ENCODE results near the gene CHD1. TPM values are rescaled to one million over a fixed set of nuclear protein-coding genes. Genes with fewer than 3 reads are reported as not detected.

Gene CHD1
- total RNA-seq, 4 donors from 2014 or later, result 39.8 to 70.6 (median 54.1) TPM

DNA sequence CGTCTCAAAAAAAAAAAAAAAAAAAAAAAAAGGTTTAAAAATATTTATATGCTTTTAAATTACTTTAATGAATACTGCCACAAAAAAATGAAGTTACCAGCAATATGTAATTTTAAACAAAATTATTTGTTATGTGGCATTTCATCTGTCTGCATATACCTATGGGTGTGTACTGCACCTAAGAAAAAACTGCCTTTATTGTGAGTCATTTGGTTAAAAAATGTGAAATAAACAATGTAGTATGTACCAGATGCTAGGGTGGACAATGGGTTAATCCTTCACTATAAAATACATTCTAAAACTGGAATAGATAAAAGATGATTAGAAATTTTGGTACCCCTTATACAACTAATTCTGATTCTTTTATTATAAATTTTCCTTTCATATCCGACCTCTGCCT, 12.3 kb downstream of the CHD1 start:
- Histone ChIP-seq H3K36me3 (peaks cover 17% of the 10 kb centered on the region), H3K4me3 (no peak overlapping the region), H3K27ac (no peak overlapping the region), H3K9me3 (no peaks in the 10 kb centered on the region), H3K27me3 (no peaks in the 10 kb centered on the region), H3K4me1 (no peaks in the 10 kb centered on the region)
- TF ChIP-seq POLR2A (IDR thresholded peaks at IDR 0.05) (no peak), POLR2AphosphoS5 (IDR thresholded peaks at IDR 0.05) (no peak), EP300 (IDR thresholded peaks at IDR 0.05) (no peak)
- TF ChIP-seq, protein P1, sequence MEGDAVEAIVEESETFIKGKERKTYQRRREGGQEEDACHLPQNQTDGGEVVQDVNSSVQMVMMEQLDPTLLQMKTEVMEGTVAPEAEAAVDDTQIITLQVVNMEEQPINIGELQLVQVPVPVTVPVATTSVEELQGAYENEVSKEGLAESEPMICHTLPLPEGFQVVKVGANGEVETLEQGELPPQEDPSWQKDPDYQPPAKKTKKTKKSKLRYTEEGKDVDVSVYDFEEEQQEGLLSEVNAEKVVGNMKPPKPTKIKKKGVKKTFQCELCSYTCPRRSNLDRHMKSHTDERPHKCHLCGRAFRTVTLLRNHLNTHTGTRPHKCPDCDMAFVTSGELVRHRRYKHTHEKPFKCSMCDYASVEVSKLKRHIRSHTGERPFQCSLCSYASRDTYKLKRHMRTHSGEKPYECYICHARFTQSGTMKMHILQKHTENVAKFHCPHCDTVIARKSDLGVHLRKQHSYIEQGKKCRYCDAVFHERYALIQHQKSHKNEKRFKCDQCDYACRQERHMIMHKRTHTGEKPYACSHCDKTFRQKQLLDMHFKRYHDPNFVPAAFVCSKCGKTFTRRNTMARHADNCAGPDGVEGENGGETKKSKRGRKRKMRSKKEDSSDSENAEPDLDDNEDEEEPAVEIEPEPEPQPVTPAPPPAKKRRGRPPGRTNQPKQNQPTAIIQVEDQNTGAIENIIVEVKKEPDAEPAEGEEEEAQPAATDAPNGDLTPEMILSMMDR (IDR thresholded peaks at IDR 0.05), result no peak
- no peak for DNase-seq (ENCODE audit: low spot score in 2 of 2)
- WGBS, result 61% methylated on average over 2 of the region's 2 CpGs

DNA sequence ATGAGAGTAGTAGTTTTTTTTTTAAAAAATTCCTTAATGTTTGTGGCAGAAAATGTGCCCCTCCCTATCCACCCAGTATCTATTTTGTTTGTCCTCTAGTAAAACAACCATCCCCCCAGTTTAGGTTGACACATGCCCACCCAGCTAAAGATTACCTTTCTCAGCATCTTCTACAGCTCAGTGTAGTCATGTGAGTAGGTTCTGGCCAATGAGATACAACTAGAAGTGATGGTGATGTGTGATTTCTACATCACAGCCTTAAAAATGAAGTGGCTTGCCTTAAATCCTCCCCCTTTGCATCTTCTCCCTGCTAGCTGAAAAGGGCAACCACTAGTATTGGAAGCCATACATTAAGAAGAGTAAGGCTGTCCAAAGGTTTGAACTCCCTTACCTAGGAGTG, 14.9 kb downstream of the CHD1 start:
- TF ChIP-seq POLR2AphosphoS5 (IDR thresholded peaks at IDR 0.05) (no peak), EP300 (IDR thresholded peaks at IDR 0.05) (no peak), POLR2A (IDR thresholded peaks at IDR 0.05) (no peak)
- TF ChIP-seq, protein P1 (IDR thresholded peaks at IDR 0.05), result no peak
- Histone ChIP-seq H3K27ac (no peak overlapping the region), H3K27me3 (no peaks in the 10 kb centered on the region), H3K4me3 (no peak overlapping the region), H3K4me1 (peaks cover 4% of the 10 kb centered on the region), H3K36me3 (peaks cover 6% of the 10 kb centered on the region), H3K9me3 (no peaks in the 10 kb centered on the region)
- DNase-seq (ENCODE audit: low spot score in 2 of 2), result no peak

DNA sequence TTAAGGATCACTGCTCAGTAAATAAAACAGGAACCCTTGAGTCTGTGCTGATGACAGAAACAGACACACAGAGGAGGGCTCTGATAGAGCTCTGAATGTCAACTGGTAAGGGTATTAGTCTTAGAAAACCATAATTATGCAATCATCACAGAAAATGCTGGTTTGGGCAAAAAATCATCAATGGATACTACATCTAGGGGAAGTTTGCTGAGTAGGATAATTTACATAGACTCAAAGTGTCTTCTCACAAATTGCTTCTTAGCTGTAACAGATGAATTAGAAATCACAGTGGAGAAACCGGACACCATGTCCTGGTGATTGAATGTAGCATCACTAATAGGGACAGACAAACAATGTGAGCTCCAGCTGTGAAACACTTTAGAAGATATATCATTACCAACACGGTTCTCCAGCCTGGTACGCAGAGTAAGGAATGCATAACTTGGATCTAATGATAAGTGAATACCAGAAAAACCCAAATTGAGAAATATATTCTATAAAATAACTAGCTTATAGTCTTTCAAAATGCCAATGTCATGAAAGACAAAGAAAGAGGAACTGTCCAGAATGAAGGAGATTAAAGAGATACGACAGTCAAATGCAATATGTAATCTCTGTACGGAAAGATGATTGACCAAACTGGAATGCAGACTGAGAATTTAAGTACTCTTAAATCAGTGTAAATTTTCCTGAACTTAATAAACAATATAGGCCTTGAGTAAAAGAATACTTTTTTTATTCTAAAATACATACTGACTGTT, 17.3 kb downstream of the CHD1 start:
- Histone ChIP-seq H3K4me1 (peaks cover 11% of the 10 kb centered on the region), H3K4me3 (no peak overlapping the region), H3K27ac (no peak overlapping the region), H3K36me3 (no peaks in the 10 kb centered on the region), H3K9me3 (no peaks in the 10 kb centered on the region), H3K27me3 (no peaks in the 10 kb centered on the region)
- 87% methylated on average over 5 of the region's 5 CpGs for whole genome bisulfite sequencing
- no peak for DNase-seq (ENCODE audit: low spot score in 2 of 2)
- TF ChIP-seq POLR2AphosphoS5 (IDR thresholded peaks at IDR 0.05) (no peak), POLR2A (IDR thresholded peaks at IDR 0.05) (no peak), EP300 (IDR thresholded peaks at IDR 0.05) (no peak)
- TF ChIP-seq, protein P1 (IDR thresholded peaks at IDR 0.05), result no peak

DNA sequence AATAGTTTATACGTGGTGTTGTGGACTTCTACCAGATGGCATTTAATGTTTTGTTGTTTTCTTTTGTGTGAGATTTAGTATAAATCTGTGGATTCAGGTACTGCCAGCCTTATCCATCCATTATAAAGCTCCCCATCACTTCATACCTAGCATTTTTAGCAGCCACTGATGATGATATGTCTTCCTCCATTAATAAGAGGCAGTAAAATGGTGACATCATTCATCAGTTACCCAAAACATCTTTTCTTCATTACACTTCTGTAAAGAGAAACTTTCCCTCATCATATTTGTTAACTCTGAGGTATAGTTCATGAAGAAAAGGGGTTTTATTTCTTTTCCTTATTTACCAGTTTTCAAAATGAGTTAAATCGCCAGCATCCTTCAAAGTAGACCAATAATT, 19.4 kb downstream of the CHD1 start:
- 92% methylated on average over 2 of the region's 2 CpGs for WGBS

DNA sequence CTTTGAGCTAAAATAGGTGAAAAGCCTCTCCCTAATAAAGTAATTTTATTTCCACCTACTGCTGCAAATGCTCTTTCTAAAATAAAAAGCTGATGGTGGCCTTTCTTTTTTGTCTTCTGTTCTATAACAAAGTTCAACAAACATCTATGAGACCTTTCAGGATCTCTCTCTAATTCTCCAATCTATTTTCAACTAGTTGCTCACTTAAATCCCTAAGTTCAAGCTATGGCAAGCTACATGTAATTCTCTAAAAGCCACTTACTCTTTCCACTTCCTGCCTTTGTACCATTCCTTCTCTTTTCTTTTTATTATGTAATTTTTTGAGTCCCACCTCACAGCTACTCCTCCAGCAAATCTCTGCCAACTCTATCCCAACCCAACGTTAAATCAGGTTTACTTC, 20.9 kb downstream of the CHD1 start:
- no peak for TF ChIP-seq POLR2A (IDR thresholded peaks at IDR 0.05)
- TF ChIP-seq EP300 (IDR thresholded peaks at IDR 0.05), result no peak
- TF ChIP-seq, protein P1 (IDR thresholded peaks at IDR 0.05), result no peak
- no peak for TF ChIP-seq POLR2AphosphoS5 (IDR thresholded peaks at IDR 0.05)
- DNase-seq (ENCODE audit: low spot score in 2 of 2), result no peak
- Histone ChIP-seq H3K27ac (no peak overlapping the region), H3K4me1 (peaks cover 13% of the 10 kb centered on the region), H3K36me3 (peaks cover 18% of the 10 kb centered on the region), H3K27me3 (no peaks in the 10 kb centered on the region), H3K9me3 (no peaks in the 10 kb centered on the region), H3K4me3 (no peak overlapping the region)
- 67% methylated on average over 1 of the region's 1 CpG for WGBS

More for the DNA sequence above, 19.4 kb downstream of the CHD1 start:
- TF ChIP-seq POLR2AphosphoS5 (IDR thresholded peaks at IDR 0.05) (no peak), EP300 (IDR thresholded peaks at IDR 0.05) (no peak), POLR2A (IDR thresholded peaks at IDR 0.05) (no peak)
- TF ChIP-seq, protein P1 (IDR thresholded peaks at IDR 0.05), result no peak
- Histone ChIP-seq H3K9me3 (no peaks in the 10 kb centered on the region), H3K27me3 (no peaks in the 10 kb centered on the region), H3K4me3 (no peak overlapping the region), H3K36me3 (peaks cover 5% of the 10 kb centered on the region), H3K4me1 (peaks cover 13% of the 10 kb centered on the region), H3K27ac (no peak overlapping the region)
- DNase-seq (ENCODE audit: low spot score in 2 of 2), result no peak
